ENCODE results near the gene FUT8. TPM values are rescaled to one million over a fixed set of nuclear protein-coding genes. Genes with fewer than 3 reads are reported as not detected.
"Not testable (repeated sequence)": the region's sequence is repeated elsewhere in the genome, so short reads cannot be mapped to it uniquely, and the experiment has no call there.

FUT8 gene
- total RNA-seq, 1 donor from 2014 or later = 117 TPM

DNA sequence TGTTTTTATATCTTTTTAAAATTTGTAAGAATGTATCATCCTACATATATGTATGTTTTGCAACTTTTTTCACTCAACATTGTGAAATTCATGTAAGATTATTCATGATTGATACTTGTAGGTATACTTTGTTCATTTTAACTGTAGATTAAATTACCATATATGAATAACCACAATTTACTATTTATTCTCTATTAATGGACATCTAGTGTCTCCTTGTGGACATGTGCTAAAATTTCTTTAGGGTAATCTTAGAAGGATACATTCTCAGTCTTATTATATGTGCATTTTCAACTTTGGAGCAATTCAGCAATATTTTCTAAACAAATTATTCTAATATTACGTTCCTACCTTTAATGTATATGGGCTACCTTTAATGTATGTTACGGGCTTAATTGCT lies 192.4 kb downstream of the FUT8 start:
- intact Hi-C loops (cut with micrococcal nuclease) = no loop called here

DNA sequence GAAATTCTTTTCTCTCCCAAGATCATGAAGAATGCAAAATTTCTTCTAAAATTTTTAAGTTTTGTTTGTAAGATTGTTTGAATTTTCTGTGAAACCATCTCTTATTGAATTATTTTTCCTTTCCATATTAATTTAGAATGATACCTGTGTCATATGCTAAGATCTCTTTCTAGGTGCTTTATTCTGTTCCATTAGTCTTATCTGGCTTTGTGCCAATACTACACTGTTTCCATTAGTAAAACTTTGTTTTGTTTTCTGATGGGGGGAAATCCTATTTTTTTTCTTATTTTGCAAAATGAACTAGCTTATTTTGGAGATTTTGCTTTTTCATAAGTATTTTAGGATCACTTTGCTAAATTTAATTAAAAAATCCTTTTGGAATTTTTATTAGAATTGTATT lies 193.9 kb downstream of the FUT8 start:
- intact Hi-C loops (cut with micrococcal nuclease) = no loop called here

DNA sequence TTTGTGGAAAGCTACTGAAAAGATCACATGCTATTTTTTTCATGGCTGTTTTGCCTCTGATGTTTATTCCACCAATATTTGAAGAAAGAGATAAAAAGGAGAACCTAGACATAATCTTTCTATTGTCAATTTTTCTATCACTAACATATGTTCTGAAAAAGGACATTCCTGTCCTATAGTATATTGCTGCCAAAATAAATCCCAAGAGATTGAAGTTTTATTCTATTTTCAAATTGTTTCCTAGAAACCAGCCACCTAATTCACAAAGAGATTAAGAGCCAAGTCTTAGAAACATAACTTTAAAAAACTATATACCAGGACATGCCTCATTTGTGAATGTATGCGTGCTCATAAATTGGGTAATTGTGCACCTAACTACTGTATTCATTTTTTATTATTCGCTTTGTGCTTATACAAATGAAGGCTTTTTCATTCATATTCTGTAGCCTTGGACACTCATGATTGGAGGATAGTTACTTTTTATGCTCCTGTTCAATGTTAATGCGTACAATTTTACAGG lies 200.7 kb downstream of the FUT8 start:
- intact Hi-C loops (cut with micrococcal nuclease) = no loop called here

DNA sequence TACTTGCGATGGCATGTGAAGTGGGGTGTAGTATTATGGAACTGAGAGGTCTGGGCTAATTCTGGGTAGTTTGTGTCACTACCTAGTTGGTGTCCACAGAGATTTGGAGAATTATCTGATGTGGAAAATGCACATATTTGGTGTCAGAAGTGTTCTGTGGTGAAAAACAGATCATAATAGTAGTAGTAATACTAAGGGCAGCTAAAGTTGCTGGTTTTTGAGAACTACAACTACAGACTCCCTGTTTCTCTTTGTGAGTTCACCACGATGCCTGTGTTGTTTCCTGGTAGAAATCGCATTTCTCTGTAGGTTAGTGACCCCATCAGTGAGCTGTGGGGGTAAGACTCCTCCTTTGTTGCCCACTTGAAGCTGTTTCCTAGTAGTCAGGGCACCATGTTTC lies 206.5 kb downstream of the FUT8 start:
- intact Hi-C loops (cut with micrococcal nuclease) = no loop called here

DNA sequence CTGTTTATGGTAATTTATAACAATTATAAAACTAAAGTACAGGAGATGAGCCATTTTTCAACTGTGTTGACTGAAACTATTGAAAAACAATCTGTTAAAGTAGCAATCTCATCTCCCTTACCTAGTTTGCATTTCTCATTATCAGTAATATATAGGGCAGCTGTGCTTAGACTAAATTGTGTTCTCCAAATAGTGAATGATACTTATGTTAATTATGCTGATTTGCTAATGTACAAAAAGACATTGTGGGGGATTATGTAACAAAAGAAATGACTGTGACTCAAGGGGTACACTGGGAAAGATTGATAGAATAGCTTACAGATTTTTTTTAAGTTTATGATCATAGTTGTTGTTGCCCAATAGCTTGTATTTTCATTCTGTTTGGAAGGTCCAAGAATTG lies 207.7 kb downstream of the FUT8 start:
- intact Hi-C loops (cut with micrococcal nuclease) = no loop called here

DNA sequence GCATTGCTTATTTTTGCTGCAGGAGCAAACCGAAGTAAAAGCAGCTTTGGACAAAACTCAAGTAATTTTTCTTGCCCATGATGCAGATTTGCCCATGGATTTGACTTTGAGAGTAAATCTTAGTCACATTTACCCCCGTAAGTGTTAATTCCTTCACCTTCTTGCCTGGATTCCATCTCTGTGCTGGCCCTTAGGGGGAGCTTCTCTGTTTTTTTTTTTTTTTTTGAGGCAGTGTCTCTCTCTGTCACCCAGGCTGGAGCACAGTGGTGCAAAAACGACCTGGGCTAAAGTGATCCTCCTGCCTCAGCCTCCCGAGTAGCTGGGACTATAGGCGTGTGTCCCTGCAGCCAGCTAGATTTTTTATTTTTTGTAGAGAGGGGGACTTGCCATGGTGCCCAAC lies 210.2 kb downstream of the FUT8 start:
- intact Hi-C loops (cut with micrococcal nuclease) = no loop called here

DNA sequence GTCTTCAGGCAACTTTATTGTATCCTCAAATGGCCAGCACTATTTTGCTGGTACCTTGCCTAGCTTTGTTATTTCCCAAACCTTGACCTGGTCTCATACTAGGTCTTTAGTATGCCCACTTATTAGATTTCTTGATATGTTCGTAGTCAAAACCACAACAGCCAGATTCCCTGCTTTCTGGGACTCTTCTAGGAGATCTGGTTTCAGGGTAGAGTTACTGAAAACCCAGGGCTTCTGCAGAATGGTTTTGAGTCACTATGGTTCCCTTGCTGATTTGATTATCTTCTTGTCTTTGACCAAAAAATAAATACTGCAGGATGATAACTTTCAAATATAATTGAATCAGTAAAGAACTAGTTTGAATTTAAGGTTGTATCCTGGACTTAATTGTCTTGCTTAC lies 211.2 kb downstream of the FUT8 start:
- intact Hi-C loops (cut with micrococcal nuclease) = no loop called here

DNA sequence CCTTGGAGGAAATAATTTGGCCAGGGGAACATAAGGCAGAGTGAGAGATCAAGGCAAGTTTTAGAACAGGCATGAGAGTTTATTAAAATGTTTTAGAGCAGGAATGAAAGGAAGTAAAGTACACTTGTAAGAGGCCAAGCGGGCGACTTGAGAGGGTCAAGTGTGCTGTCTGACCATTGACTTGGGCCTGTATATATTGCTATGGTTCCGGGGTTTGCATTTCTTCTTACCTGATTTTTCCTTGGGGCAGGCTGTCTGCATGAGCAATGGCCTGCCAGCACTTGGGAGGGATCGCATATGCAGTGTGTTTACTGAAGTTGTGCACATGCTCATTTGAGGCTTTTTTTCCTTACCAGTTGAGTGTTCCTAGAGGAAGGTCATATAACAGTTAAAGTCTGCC lies 214.8 kb downstream of the FUT8 start:
- intact Hi-C loops (cut with micrococcal nuclease) = no loop called here

- intact Hi-C loops (cut with micrococcal nuclease) = no loop called here
Measured at GRCh38 chr14:65628664-65629063, 216.1 kb downstream of the FUT8 start.

DNA sequence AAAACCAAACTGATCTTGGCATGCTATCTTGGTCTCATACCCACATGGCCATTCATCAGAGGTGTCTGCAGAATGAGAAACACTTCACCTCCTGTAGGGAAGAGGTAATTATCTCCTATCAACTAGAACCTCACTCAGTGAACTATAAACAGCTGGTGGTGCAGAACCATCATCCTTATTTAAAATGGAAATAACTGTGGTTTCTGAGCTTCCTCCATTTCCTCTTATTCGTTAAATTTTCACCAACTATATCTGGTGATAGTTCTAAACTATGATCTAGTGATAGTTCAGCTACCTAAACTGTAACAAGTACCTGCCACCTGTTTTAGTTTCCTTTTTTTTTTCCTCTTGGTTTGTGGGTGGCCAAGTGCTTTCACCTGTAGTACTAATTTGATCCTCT lies 218.5 kb downstream of the FUT8 start:
- intact Hi-C loops (cut with micrococcal nuclease) = no loop called here

GRCh38 chr14:65632487-65632886 lies 220.0 kb downstream of the FUT8 start:
- intact Hi-C loops (cut with micrococcal nuclease) = no loop called here

GRCh38 chr14:65633666-65634065 lies 221.1 kb downstream of the FUT8 start:
- intact Hi-C loops (cut with micrococcal nuclease) = not testable (repeated sequence)

- intact Hi-C loops (cut with micrococcal nuclease) = no loop called here
Measured at GRCh38 chr14:65637780-65638179, 225.2 kb downstream of the FUT8 start.

- intact Hi-C loops (cut with micrococcal nuclease) = no loop called here
Measured at GRCh38 chr14:65639216-65639615, 226.7 kb downstream of the FUT8 start.

DNA sequence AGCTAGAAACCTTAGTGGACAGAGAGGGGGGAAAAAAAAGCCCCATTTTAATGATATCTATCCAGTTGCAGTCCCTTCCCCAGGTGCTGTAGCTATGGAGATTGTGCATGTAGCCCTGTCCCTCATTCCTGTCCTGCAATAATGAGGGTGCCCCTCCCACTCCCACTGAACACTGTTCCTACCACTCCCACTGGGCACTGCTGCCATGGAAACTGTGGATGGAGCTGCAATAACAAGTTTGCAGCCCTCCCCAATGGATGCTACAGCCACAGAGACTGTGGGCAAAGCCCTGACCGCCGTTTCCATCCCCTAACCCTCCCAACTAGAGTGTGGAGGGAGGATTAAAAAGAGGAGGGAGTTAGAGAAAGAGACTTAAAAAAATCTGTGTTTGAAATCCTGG lies 238.3 kb downstream of the FUT8 start:
- intact Hi-C loops (cut with micrococcal nuclease) = no loop called here

GRCh38 chr14:65656554-65656953 lies 244.0 kb downstream of the FUT8 start:
- intact Hi-C loops (cut with micrococcal nuclease) = no loop called here

DNA sequence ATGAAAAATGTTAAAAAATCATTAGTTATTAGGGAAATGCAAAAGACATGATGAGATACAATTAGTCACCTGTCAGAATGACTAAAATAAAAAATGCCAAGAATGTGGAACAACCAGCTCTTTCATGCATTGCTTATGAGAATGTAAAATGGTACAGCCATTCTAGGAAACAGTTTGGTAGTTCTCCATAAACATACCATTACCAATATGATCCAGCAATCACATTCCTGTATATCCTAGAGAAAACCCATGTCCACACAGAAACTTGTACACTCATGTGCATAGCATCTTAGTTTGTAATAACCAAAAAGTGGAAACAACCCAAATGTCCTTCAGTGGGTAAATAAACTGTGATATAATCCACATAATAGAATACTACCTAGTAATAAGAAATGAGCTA lies 245.7 kb downstream of the FUT8 start:
- intact Hi-C loops (cut with micrococcal nuclease) = no loop called here

DNA sequence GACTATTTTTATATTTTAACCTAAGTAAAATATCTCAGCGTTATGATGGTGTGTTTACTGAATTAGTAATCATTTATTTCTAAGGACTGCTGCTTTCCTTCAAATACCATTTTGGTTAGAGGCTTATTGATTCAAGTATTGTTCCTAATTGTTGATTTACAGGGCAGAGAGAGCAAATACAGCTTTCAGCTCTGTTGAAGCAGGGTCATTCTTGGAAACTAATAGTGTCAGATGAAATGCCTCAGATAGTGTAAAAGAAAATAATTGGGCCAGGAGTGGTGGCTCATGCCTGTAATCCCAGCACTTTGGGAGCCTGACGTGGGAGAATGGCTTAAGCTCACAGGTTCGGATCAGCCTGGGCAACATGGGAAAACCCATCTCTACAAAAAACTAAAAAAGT lies 249.3 kb downstream of the FUT8 start:
- intact Hi-C loops (cut with micrococcal nuclease) = no loop called here

GRCh38 chr14:65664436-65664835 lies 251.9 kb downstream of the FUT8 start:
- intact Hi-C loops (cut with micrococcal nuclease) = no loop called here

DNA sequence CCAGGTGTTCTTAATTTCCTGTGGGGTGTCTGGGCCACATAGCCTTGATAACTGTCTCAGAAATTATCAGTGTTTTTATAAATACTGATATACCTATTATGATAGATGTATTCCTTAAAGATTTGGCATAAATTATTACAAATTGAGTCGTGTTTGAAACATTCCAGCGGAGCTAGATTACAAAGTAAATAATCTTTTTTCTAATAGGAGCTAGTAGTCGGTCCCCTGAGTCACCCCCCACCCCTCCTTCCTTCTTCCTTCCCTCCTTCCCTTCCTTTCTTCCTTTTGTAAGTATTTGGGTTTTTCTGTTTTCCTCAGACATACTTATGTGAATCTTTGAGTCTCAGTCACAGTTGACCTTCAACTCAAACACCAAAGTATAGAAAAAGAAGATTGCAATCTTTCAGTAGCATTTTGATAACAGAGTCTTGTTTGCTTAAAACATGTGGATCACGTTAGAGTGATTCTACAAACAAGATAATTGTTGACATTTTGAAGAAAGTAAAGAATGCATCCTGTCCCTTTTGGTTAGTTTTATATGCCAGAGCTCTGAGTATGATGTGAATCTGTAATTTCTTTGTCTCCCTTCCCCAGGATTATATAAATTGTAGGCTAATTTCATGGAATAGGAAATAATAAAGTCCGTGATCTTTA lies 264.0 kb downstream of the FUT8 start:
- intact Hi-C loops (cut with micrococcal nuclease) = no loop called here

DNA sequence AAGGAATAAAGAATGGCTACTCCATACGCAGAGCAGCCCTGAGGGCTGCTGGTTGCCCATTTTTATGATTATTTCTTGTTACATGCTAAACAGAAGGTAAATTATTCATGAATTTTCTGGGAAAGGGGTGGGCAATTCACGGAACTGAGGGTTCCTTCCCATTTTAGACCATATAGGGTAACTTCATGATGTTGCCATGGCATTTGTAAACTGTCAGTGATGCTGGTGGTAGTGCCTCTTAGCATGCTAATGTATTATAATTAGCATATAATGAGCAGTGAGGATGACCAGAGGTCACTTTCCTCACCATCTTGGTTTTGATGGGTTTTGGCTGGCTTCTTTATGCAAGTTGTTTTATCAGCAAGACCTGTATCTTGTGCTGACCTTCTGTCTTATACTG lies 273.0 kb downstream of the FUT8 start:
- intact Hi-C loops (cut with micrococcal nuclease) = no loop called here

- intact Hi-C loops (cut with micrococcal nuclease) = no loop called here
Measured at GRCh38 chr14:65686761-65687160, 274.2 kb downstream of the FUT8 start.

GRCh38 chr14:65689070-65689469 lies 276.5 kb downstream of the FUT8 start:
- intact Hi-C loops (cut with micrococcal nuclease) = no loop called here

- intact Hi-C loops (cut with micrococcal nuclease) = not testable (repeated sequence)
Measured at GRCh38 chr14:65692566-65692965, 280.0 kb downstream of the FUT8 start.
